ENCODE results near the gene DEPDC5. TPM values are rescaled to one million over a fixed set of nuclear protein-coding genes. Genes with fewer than 3 reads are reported as not detected.

DEPDC5 gene
- total and polyA plus RNA-seq, 2 experiments from 2014 or later, result 6.3 to 7.6 TPM

GRCh38 chr22:31923747-31924146, 169.9 kb downstream of the DEPDC5 start:
- Histone ChIP-seq H3F3A (ENCODE audit: insufficient read depth) (no peaks in the 10 kb centered on the region), H3K4me2 (ENCODE audit: unreplicated experiment) (no peak overlapping the region), H3K79me2 (ENCODE audit: insufficient read depth) (no peaks in the 10 kb centered on the region), H3K36me3 (ENCODE audit: low read depth) (no peaks in the 10 kb centered on the region), H3K27ac (no peak overlapping the region), H3K27me3 (replicated peaks; ENCODE audit: insufficient read depth) (peaks cover 6% of the 10 kb centered on the region; the same call in 1 of the 2 replicates), H3K9ac (no peak overlapping the region), H3K9me3 (ENCODE audit: low read depth) (no peaks in the 10 kb centered on the region), H3K4me3 (no peak overlapping the region), H3K4me1 (ENCODE audit: insufficient read depth) (no peaks in the 10 kb centered on the region), H3K9me2 (ENCODE audit: insufficient read depth) (no peaks in the 10 kb centered on the region), H2AFZ (no peak overlapping the region), H4K20me1 (ENCODE audit: insufficient read depth) (no peaks in the 10 kb centered on the region)
- WGBS, 2 experiments (ENCODE audit: low coverage in 1 of 2, low lambda C conversion rate in 2 of 2, missing lambda C conversion rate in 2 of 2), result 91 to 95% methylated on average over 2 of the region's 2 CpGs
- DNase-seq, result no peak
- no peak for TF ChIP-seq EZH2phosphoT487 (IDR thresholded peaks at IDR 0.05; ENCODE audit: insufficient read depth, low read depth)
- TF ChIP-seq EZH2 (IDR thresholded peaks at IDR 0.05; ENCODE audit: insufficient read depth, poor library complexity, severe bottlenecking), result no peak
- in situ Hi-C loops (cut with MboI), result no loop called here

GRCh38 chr22:31925056-31925455, 171.2 kb downstream of the DEPDC5 start:
- no peak overlapping the region for H2AFZ ChIP-seq
- H3F3A ChIP-seq (ENCODE audit: insufficient read depth), result no peaks in the 10 kb centered on the region
- in situ Hi-C loops (cut with MboI), result no loop called here
- H3K4me2 ChIP-seq (ENCODE audit: unreplicated experiment), result no peak overlapping the region
- TF ChIP-seq EZH2phosphoT487 (IDR thresholded peaks at IDR 0.05; ENCODE audit: insufficient read depth, low read depth), result no peak
- no peak for TF ChIP-seq EZH2 (IDR thresholded peaks at IDR 0.05; ENCODE audit: insufficient read depth, poor library complexity, severe bottlenecking)
- no peaks in the 10 kb centered on the region for H3K79me2 ChIP-seq (ENCODE audit: insufficient read depth)
- no peaks in the 10 kb centered on the region for H3K36me3 ChIP-seq (ENCODE audit: low read depth)
- WGBS, 2 experiments (ENCODE audit: low coverage in 1 of 2, low lambda C conversion rate in 2 of 2, missing lambda C conversion rate in 2 of 2), result 72 to 75% methylated on average over 1 of the region's 1 CpG
- H3K4me1 ChIP-seq (ENCODE audit: insufficient read depth), result no peaks in the 10 kb centered on the region
- peaks cover 6% of the 10 kb centered on the region; the same call in 1 of the 2 replicates for H3K27me3 ChIP-seq (replicated peaks; ENCODE audit: insufficient read depth)
- DNase-seq, result no peak
- H3K9me3 ChIP-seq (ENCODE audit: low read depth), result no peaks in the 10 kb centered on the region
- H3K9me2 ChIP-seq (ENCODE audit: insufficient read depth), result no peaks in the 10 kb centered on the region
- no peak overlapping the region for H3K9ac ChIP-seq
- no peaks in the 10 kb centered on the region for H4K20me1 ChIP-seq (ENCODE audit: insufficient read depth)
- no peak overlapping the region for H3K4me3 ChIP-seq
- H3K27ac ChIP-seq, result no peak overlapping the region

GRCh38 chr22:31926024-31926423, 172.2 kb downstream of the DEPDC5 start:
- Histone ChIP-seq H3K79me2 (ENCODE audit: insufficient read depth) (no peaks in the 10 kb centered on the region), H2AFZ (no peak overlapping the region), H3K9me2 (ENCODE audit: insufficient read depth) (no peaks in the 10 kb centered on the region), H3K4me3 (no peak overlapping the region), H4K20me1 (ENCODE audit: insufficient read depth) (no peaks in the 10 kb centered on the region), H3F3A (ENCODE audit: insufficient read depth) (no peaks in the 10 kb centered on the region), H3K9ac (no peak overlapping the region), H3K27me3 (replicated peaks; ENCODE audit: insufficient read depth) (peaks cover 6% of the 10 kb centered on the region; the same call in 1 of the 2 replicates), H3K9me3 (ENCODE audit: low read depth) (no peaks in the 10 kb centered on the region), H3K4me1 (ENCODE audit: insufficient read depth) (no peaks in the 10 kb centered on the region), H3K4me2 (ENCODE audit: unreplicated experiment) (no peak overlapping the region), H3K27ac (no peak overlapping the region), H3K36me3 (ENCODE audit: low read depth) (no peaks in the 10 kb centered on the region)
- no peak for TF ChIP-seq EZH2phosphoT487 (IDR thresholded peaks at IDR 0.05; ENCODE audit: insufficient read depth, low read depth)
- no peak for TF ChIP-seq EZH2 (IDR thresholded peaks at IDR 0.05; ENCODE audit: insufficient read depth, poor library complexity, severe bottlenecking)
- DNase-seq, result no peak
- in situ Hi-C loops (cut with MboI), result no loop called here
- 43 to 50% methylated on average over 1 of the region's 1 CpG for WGBS, 2 experiments (ENCODE audit: low coverage in 1 of 2, low lambda C conversion rate in 2 of 2, missing lambda C conversion rate in 2 of 2)

GRCh38 chr22:31926969-31927368, 173.2 kb downstream of the DEPDC5 start:
- H3K9me2 ChIP-seq (ENCODE audit: insufficient read depth), result no peaks in the 10 kb centered on the region
- no peaks in the 10 kb centered on the region for H3F3A ChIP-seq (ENCODE audit: insufficient read depth)
- H3K4me1 ChIP-seq (ENCODE audit: insufficient read depth), result no peaks in the 10 kb centered on the region
- H3K79me2 ChIP-seq (ENCODE audit: insufficient read depth), result no peaks in the 10 kb centered on the region
- H2AFZ ChIP-seq, result no peak overlapping the region
- no peaks in the 10 kb centered on the region for H4K20me1 ChIP-seq (ENCODE audit: insufficient read depth)
- no peaks in the 10 kb centered on the region for H3K9me3 ChIP-seq (ENCODE audit: low read depth)
- no peak for DNase-seq
- H3K27me3 ChIP-seq (replicated peaks; ENCODE audit: insufficient read depth), result peaks cover 6% of the 10 kb centered on the region; the same call in 1 of the 2 replicates
- no peak overlapping the region for H3K4me3 ChIP-seq
- no peaks in the 10 kb centered on the region for H3K36me3 ChIP-seq (ENCODE audit: low read depth)
- no peak overlapping the region for H3K27ac ChIP-seq
- in situ Hi-C loops (cut with MboI), result no loop called here
- no peak overlapping the region for H3K4me2 ChIP-seq (ENCODE audit: unreplicated experiment)
- no peak overlapping the region for H3K9ac ChIP-seq
- no peak for TF ChIP-seq EZH2phosphoT487 (IDR thresholded peaks at IDR 0.05; ENCODE audit: insufficient read depth, low read depth)
- no peak for TF ChIP-seq EZH2 (IDR thresholded peaks at IDR 0.05; ENCODE audit: insufficient read depth, poor library complexity, severe bottlenecking)

- H3K79me2 ChIP-seq (ENCODE audit: insufficient read depth), result no peaks in the 10 kb centered on the region
- H3K9me3 ChIP-seq (ENCODE audit: low read depth), result no peaks in the 10 kb centered on the region
- H3K4me2 ChIP-seq (ENCODE audit: unreplicated experiment), result no peak overlapping the region
- H3K27ac ChIP-seq, result no peak overlapping the region
- no peaks in the 10 kb centered on the region for H4K20me1 ChIP-seq (ENCODE audit: insufficient read depth)
- H2AFZ ChIP-seq, result no peak overlapping the region
- in situ Hi-C loops (cut with MboI), result no loop called here
- H3F3A ChIP-seq (ENCODE audit: insufficient read depth), result no peaks in the 10 kb centered on the region
- H3K36me3 ChIP-seq (ENCODE audit: low read depth), result no peaks in the 10 kb centered on the region
- H3K4me3 ChIP-seq, result no peak overlapping the region
- no peaks in the 10 kb centered on the region for H3K9me2 ChIP-seq (ENCODE audit: insufficient read depth)
- WGBS, 2 experiments (ENCODE audit: low coverage in 1 of 2, low lambda C conversion rate in 2 of 2, missing lambda C conversion rate in 2 of 2), result 65 to 67% methylated on average over 3 of the region's 3 CpGs
- TF ChIP-seq EZH2 (IDR thresholded peaks at IDR 0.05; ENCODE audit: insufficient read depth, poor library complexity, severe bottlenecking), result no peak
- no peak for TF ChIP-seq EZH2phosphoT487 (IDR thresholded peaks at IDR 0.05; ENCODE audit: insufficient read depth, low read depth)
- H3K4me1 ChIP-seq (ENCODE audit: insufficient read depth), result no peaks in the 10 kb centered on the region
- no peak for DNase-seq
- H3K27me3 ChIP-seq (replicated peaks; ENCODE audit: insufficient read depth), result peaks cover 6% of the 10 kb centered on the region; the same call in 1 of the 2 replicates
- no peak overlapping the region for H3K9ac ChIP-seq
These were observed 173.7 kb downstream of the DEPDC5 start for GRCh38 chr22:31927562-31927961.

All from GM23248 (cell line).